ENCODE measurements around the gene NCOA3. TPM values are rescaled to one million over a fixed set of nuclear protein-coding genes. Genes with fewer than 3 reads are reported as not detected.

Gene NCOA3
- total and polyA plus RNA-seq, 12 donors = 2.6 to 35.6 (median 22.2) TPM

DNA sequence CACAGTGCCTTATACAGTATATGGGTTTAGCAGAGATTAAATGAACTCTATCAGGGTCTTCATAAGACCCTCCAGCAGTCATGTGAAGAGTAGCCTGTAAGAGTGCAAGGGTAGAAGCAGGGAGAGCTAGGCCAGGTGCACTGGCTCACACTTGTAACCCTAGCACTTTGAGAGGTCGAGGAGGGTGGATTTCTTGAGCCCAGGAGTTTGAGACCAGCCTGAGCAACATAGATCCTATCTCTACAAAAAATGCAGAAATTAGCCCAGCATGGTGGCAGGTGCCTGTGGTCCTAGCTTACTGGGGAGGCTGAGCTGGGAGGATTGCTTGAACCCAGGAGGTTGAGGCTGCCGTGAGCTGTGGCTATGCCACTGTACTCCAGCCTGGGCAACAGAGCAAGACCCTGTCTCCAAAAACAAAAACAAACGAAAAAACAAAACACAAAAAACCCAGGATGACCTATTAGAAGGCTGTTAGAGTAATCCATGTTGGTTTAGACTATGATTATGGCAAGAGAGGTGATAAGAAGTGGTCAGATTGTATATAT, 31.9 kb downstream of the NCOA3 start:
- DNase-seq = no peak
- 78 to 92% (median 88%) methylated on average over 3 of the region's 3 CpGs for WGBS, 4 donors
- Histone ChIP-seq H3K27me3 (no peaks in the 10 kb centered on the region), H3K36me3 (replicated peaks in 1 of 2) (no peaks in the 10 kb centered on the region), H3K9me3 (replicated peaks in 1 of 3) (no peaks in the 10 kb centered on the region), H3K4me3 (no peak overlapping the region), H3K27ac (no peak overlapping the region), H3K4me1 (replicated peaks in 1 of 2) (peaks cover 0 to 7% of the 10 kb centered on the region in 2 donors)
- TF ChIP-seq POLR2A (IDR thresholded peaks at IDR 0.05) = no peak
- TF ChIP-seq, protein P1, sequence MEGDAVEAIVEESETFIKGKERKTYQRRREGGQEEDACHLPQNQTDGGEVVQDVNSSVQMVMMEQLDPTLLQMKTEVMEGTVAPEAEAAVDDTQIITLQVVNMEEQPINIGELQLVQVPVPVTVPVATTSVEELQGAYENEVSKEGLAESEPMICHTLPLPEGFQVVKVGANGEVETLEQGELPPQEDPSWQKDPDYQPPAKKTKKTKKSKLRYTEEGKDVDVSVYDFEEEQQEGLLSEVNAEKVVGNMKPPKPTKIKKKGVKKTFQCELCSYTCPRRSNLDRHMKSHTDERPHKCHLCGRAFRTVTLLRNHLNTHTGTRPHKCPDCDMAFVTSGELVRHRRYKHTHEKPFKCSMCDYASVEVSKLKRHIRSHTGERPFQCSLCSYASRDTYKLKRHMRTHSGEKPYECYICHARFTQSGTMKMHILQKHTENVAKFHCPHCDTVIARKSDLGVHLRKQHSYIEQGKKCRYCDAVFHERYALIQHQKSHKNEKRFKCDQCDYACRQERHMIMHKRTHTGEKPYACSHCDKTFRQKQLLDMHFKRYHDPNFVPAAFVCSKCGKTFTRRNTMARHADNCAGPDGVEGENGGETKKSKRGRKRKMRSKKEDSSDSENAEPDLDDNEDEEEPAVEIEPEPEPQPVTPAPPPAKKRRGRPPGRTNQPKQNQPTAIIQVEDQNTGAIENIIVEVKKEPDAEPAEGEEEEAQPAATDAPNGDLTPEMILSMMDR (IDR thresholded peaks at IDR 0.05) = no peak
- intact Hi-C loops (cut with DNase I) = no loop called here

DNA sequence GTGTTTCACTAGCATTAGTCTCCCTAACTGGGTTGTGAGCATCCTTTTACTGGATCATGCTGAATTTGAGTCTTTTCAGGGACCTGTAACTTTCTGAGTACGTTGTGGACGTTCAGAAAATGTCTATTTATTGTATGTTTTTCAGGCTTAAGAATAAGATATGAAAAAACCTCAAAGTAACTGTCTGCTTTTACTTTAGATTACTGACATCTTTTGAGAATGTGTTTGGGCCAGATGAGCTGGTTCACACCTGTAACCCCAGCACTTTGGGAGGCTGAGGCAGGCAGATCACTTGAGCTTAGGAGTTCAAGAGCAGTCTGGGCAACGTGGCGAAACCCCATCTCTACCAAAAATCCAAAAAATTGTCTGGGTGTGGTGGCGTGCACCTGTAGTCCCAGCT, 32.7 kb downstream of the NCOA3 start:
- TF ChIP-seq, protein P1 (IDR thresholded peaks at IDR 0.05) = no peak
- TF ChIP-seq POLR2A (IDR thresholded peaks at IDR 0.05) = no peak
- no peaks in the 10 kb centered on the region for H3K27me3 ChIP-seq
- intact Hi-C loops (cut with DNase I) = no loop called here
- H3K9me3 ChIP-seq (replicated peaks in 1 of 3) = no peaks in the 10 kb centered on the region
- H3K4me1 ChIP-seq (replicated peaks in 1 of 2) = peaks cover 0 to 7% of the 10 kb centered on the region in 2 donors
- WGBS, 4 donors = 71 to 95% (median 87%) methylated on average over 5 of the region's 5 CpGs
- H3K4me3 ChIP-seq = no peak overlapping the region
- H3K27ac ChIP-seq = no peak overlapping the region
- no peak for DNase-seq
- H3K36me3 ChIP-seq (replicated peaks in 1 of 2) = no peaks in the 10 kb centered on the region

DNA sequence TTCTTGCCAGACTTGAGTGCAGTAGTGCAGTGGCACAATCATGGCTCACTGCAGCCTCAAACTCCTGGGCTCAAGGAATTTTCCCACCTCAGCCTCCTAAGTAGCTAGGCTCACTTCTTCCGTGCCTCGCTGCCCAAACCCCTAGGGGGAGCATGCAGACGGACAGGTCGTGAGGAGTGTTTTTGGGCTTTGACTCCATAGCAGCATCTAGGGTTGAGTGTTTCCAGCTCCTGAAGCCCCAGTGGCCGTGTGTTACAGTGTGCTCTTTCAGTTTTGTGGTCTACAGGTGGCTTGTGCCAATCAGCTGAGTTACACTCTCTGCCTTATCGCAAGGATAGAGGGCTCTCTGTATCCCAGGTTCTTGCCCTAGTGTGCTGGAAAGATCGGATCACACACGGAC, 33.4 kb downstream of the NCOA3 start:
- Histone ChIP-seq H3K9me3 (replicated peaks in 1 of 3) (no peaks in the 10 kb centered on the region), H3K4me3 (no peak overlapping the region), H3K27ac (no peak overlapping the region), H3K36me3 (replicated peaks in 1 of 2) (no peaks in the 10 kb centered on the region), H3K4me1 (replicated peaks in 1 of 2) (peaks cover 0 to 9% of the 10 kb centered on the region in 2 donors), H3K27me3 (no peaks in the 10 kb centered on the region)
- 88 to 95% (median 90%) methylated on average over 8 of the region's 8 CpGs for WGBS, 4 donors
- DNase-seq = no peak
- intact Hi-C loops (cut with DNase I) = no loop called here
- TF ChIP-seq POLR2A (IDR thresholded peaks at IDR 0.05) = no peak
- TF ChIP-seq, protein P1 (IDR thresholded peaks at IDR 0.05) = no peak

DNA sequence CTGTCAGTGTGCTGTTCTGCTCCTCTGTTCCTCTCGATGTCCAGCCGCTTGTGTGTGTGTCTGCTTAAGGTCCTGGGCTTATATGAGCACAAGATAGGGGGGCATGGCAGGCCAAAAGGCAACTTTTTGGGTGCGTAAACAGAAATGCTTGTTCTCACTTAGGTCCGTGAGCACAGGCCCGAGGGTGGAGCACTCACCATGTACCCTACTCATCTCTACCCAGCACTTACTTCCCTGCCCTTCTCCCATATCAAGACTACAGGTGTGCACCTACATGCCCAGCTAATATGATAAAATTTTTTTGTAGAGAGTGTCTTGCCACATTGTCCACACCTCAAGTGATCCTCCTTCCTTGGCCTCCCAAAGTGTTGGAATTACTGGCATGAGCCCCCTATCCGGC, 34.3 kb downstream of the NCOA3 start:
- WGBS, 4 donors = 90 to 97% (median 94%) methylated on average over 4 to 6 of the region's 6 CpGs
- intact Hi-C loops (cut with DNase I) = no loop called here

More for the DNA sequence above, 34.3 kb downstream of the NCOA3 start:
- no peak overlapping the region for H3K4me3 ChIP-seq
- no peaks in the 10 kb centered on the region for H3K27me3 ChIP-seq
- H3K9me3 ChIP-seq (replicated peaks in 1 of 3) = no peaks in the 10 kb centered on the region
- TF ChIP-seq POLR2A (IDR thresholded peaks at IDR 0.05) = no peak
- TF ChIP-seq, protein P1 (IDR thresholded peaks at IDR 0.05) = no peak
- DNase-seq = no peak
- H3K36me3 ChIP-seq (replicated peaks in 1 of 2) = no peaks in the 10 kb centered on the region
- H3K4me1 ChIP-seq (replicated peaks in 1 of 2) = peaks cover 6 to 18% of the 10 kb centered on the region in 2 donors
- H3K27ac ChIP-seq = no peak overlapping the region

Data from adrenal gland (tissue), 12 donors.